GM18868 (cell line): ENCODE data around the gene MGAT1.
"Not testable (repeated sequence)": the region's sequence is repeated elsewhere in the genome, so short reads cannot be mapped to it uniquely, and the experiment has no call there.

Experiments
- ATAC-seq: cut with Tn5 transposase; IDR thresholded peaks from one replicate; pipeline ENCODE4 v1.9.1; 2021; ENCODE audit warnings: mild to moderate bottlenecking, moderate library complexity; ENCODE audit not compliant: unreplicated experiment

Gene MGAT1

GRCh38 chr5:180807046-180807445 is 4.4 kb upstream of the MGAT1 start:
- ATAC-seq: no peak

- no peak for ATAC-seq
Observed at GRCh38 chr5:180806351-180807011, 3.9 kb upstream of the MGAT1 start.

DNA sequence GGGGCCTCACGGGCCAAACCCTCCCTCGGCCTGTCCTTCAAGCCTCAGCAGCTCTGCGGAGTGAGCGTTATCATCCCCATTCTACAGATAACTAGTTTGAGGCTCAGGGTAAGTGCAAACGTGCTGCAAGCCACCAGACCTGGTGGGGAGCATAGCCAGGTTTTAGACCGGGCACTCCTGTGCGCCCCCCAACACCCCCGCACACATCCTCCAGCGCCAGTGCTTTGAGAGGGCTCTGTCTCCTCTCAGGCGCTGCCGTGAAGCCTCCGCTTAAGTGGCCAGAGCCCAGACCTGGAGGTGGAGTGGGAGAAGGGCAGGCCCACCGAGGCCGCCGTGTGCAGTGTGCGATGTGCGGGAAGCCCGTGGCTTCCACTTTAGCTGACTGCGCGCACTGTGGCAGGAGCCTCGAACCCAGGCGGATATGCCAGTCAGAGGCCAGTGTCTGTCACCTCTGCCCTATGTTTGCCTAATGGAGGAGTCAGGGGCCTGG is 1.6 kb upstream of the MGAT1 start:
- ATAC-seq: no peak

GRCh38 chr5:180803181-180804128 is 849 bp upstream of the MGAT1 start:
- ATAC-seq: peak; percentile 72

GRCh38 chr5:180801596-180802324 is 846 bp downstream of the MGAT1 start:
- no peak for ATAC-seq

DNA sequence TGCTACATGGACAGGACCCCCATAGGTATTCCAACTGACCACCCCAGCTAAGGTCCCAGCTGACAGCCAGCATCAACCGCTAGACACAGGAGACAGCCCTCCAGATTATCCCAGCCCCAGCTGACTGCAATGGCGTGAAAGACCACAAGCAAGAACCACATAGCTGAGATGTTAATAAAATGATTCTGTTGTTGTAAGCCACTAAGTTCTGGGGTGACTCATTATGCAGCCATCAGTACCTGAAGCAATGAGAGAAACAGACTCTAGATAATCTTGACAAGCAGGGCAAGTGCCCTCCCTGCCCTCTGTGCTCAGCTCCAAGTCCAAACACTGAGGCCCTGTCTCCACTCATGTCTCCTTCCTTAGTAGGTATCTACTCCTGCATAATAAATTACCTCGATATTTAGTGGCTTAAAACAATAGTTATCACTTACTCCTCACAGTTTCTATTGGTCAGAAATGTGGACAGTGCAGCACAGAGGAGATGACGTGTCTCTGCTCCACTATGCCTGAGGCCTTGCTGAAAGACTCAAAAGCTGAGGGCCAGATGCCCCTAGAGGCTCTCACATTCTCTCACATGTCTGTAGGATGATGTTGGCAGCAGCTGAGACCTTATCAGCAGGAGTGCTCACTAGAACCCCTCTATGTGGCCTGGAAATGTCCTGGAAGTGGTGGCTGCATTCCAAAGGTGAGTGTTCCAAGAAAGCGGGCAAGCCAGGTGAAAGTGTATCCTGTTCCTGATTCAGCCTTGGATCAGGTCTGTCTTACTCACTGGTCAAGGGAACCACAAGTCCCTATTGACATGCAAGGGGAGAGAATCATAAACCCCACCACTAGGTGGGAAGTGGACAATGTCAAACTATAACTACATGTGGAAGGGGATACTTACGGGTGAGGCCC is 2.5 kb downstream of the MGAT1 start:
- ATAC-seq: no peak

DNA sequence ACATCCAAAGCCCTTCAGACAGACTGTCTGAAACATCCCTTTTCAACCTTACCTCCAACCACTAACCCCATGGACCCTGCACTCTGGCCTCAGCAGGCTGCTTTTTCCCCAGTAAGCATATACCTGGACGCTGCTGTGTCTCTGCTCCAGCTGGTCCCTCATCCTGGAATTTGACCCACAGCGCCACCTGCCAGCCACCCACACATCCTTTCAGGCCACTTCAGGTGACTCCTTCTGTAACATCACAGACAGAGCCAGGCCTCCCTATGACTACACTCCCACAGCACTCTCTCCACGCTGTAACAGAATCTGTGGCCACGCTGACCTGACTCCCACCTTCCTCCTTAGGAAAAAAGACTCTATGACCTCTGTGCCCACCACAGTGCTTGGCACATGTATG is 3.4 kb downstream of the MGAT1 start:
- no peak for ATAC-seq

DNA sequence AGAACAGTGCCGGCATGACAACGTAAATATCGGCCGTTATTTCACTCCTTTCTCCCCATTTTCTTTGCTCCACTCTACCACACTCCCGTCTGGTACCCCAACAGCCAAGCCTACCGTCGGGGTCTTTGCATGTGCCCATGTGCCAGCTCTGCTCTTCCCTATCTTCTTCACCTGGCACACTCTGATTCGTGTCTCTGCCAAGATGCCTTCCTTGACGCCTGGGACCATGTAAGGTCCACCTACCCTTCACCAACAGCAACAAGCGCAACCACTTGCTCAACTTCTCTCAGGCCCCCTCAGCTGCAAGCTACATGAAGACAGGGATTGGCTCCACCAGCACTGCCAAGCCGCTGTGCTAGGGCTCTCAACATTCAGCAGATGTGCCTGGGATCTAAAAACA is 4.4 kb downstream of the MGAT1 start:
- ATAC-seq: no peak

GRCh38 chr5:180797256-180798192 is 5.1 kb downstream of the MGAT1 start:
- no peak for ATAC-seq

DNA sequence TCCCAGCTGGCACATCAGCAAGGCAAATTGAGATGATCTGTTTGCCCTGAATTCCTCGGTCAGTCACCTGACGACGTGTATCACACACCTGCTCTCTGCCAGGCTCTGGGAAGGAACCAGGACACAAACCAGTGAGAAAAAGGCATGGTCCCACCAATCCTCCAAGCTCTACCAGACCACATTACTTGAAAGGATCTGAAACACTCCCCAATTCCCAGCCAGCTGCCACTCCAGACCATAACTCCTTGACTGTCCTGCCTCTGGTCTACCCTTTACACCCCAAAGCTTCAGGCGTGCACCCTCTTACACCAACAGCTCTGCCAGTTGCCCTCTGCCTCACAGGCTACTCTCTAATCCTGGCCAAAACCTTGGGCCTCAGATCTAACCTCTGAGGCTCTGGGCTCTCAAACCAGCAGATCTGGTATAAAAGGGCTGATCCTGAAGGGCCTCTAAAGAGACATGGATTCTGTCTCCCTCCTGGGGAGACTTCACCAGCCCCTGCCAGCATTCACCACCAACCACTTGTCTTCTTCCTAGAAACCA is 6.8 kb downstream of the MGAT1 start:
- no peak for ATAC-seq

GRCh38 chr5:180792965-180793287 is 9.7 kb downstream of the MGAT1 start:
- ATAC-seq: no peak

GRCh38 chr5:180792287-180792964 is 10.2 kb downstream of the MGAT1 start:
- no peak for ATAC-seq

DNA sequence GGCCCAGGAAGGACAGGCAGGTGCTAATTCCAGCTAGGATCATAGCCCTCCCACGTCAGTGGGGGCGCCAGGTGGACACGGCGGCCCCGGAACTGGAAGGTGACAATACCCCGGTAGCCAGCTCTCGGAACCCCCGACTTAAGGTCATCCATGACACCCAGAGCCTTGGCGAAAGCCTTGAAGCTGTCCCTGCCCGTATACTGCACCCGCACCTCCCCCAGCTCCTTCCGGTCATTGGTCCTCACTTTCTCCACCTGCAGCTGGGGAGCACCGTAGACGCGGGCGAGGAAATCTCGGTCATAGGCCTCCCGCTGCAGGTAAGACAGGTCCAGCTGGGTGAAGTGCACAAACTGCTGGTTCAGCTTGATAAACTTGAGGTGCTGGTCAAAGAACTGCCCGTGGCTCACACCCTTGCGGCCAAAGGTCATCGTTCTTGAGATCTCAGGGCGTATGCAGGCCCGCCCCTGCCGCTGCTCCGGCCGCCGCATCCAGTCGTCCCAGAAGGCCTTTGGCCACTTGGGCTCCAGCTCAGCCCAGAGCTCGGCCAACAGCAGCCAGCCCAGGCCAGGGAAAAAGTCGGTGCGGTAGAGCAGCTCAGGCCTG is 10.9 kb downstream of the MGAT1 start:
- ATAC-seq: no peak

DNA sequence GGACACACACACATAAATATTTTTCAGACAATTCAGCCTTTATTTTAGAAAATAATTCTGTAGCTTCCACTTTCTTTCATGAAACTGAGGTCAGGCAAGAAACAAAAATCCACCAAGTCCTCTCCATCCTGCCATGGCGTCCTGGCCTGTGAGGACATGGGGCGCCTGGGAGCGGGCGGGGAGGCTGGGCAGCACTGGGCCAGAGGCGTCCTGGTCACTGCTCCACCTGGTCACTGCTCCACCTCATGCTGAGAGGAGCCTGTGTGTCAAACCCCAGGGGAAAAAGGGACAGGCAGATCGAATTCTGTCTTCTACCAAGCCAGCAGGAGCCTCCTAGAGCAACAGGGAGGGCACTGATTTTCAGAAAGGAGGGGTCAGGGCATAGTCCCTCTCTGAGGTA is 12.1 kb downstream of the MGAT1 start:
- no peak for ATAC-seq

DNA sequence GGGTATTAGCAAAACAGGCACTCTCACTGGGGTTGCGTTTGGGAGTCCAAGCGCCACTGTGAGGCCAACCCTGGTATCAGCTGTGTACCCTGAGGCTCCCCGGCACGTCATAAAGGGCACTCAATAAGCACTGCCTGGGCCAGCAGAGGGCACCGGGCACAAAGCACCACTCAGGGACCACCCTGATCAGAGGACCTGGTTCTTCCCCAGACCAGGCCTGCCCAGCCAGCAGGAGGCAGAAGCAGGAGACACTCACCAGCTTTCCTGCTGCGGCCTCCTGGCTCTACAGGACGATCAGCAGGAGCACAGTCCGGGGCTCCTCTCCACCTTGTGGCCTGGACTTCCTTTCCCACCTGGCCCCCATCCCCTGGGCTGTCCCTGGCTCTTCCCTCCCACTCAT is 12.6 kb downstream of the MGAT1 start:
- ATAC-seq: no peak

GRCh38 chr5:180788651-180789410 is 13.8 kb downstream of the MGAT1 start:
- not testable (repeated sequence) for ATAC-seq

DNA sequence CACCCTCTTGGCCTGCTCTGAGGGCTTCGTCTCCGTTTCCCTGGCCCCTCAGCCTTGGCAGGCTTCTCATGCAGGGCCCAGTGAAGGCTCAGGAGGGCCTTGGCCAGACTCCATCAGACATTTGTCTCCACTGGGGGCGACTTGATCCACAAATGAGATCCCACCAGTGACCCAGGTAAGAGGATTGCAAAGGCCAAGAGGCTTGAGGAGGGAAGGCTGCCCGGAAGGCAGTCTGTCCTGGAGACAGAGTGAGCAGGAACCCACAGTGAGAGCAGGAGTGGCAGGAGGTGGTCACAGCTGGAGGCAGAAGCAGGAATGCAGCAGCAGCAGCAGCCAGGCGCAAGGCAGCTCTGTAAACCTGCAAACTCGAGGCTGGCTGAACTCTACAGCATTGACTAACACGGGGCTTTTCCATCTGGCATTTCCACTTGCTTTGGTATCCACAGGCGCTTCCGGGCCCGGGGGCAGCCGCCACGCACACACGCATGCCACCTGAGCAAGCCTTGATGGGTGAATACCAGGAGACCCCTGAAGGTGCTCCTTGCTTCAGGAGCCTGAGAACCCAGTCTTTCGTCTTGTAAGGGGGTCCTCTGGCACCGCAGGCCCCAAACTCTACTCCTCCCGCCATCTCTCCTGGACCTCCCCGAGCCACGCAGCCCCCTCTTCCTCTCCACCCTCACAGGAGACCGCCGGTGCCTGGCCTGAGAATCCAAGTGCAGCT is 14.7 kb downstream of the MGAT1 start:
- no peak for ATAC-seq
